Neural progenitor cell (in vitro differentiated cells): Measurements from ENCODE around the gene TMEM198. TPM values are rescaled to one million over a fixed set of nuclear protein-coding genes. Genes with fewer than 3 reads are reported as not detected.
A peak's percentile ranks its signal among the peaks of the same experiment; 100 is the strongest.

Source experiments
- DNase-seq: peaks from one replicate; pipeline ENCODE4 v3.0.0-alpha.2; 2016; ENCODE audit warnings: low spot score
- H2AFZ ChIP-seq: fragments of 200-600 bp; sonication (generic); replicated peaks from 2 replicates; pipeline ENCODE4 v1.6.1; 2016; ENCODE audit warnings: antibody characterized with exemption
- H3F3A ChIP-seq: fragments of 200-600 bp; sonication (generic); 2 replicates; pipeline ENCODE4 v1.6.1; 2016; ENCODE audit warnings: antibody characterized with exemption, low read depth
- H3K27ac ChIP-seq: fragments of 200-600 bp; sonication (generic); 2 replicates; pipeline ENCODE4 v1.5.1; 2016; ENCODE audit warnings: mild to moderate bottlenecking
- H3K27me3 ChIP-seq: fragments of 200-600 bp; sonication (generic); 2 replicates; pipeline ENCODE4 v1.6.1; 2016; ENCODE audit warnings: mild to moderate bottlenecking, moderate library complexity
- H3K36me3 ChIP-seq: fragments of 200-600 bp; sonication (generic); 2 replicates; pipeline ENCODE4 v1.5.1; 2016
- H3K4me1 ChIP-seq: fragments of 200-600 bp; sonication (generic); 2 replicates; pipeline ENCODE4 v1.6.1; 2016; ENCODE audit warnings: mixed run types
- H3K4me2 ChIP-seq: fragments of 200-600 bp; sonication (generic); 2 replicates; pipeline ENCODE4 v1.6.1; 2016
- H3K4me3 ChIP-seq: fragments of 200-600 bp; sonication (generic); 2 replicates; pipeline ENCODE4 v1.5.1; 2016
- H3K79me2 ChIP-seq: fragments of 200-600 bp; sonication (generic); 2 replicates; pipeline ENCODE4 v1.6.1; 2016; ENCODE audit warnings: low read depth
- H3K9ac ChIP-seq: fragments of 200-600 bp; sonication (generic); 2 replicates; pipeline ENCODE4 v1.6.1; 2016
- H3K9me3 ChIP-seq: fragments of 200-600 bp; sonication (generic); 2 replicates; pipeline ENCODE4 v1.5.1; 2016; ENCODE audit warnings: low read depth
- H4K20me1 ChIP-seq: fragments of 200-600 bp; sonication (generic); 2 replicates; pipeline ENCODE4 v1.6.1; 2016; ENCODE audit warnings: low read depth
- H3K27ac Mint-ChIP-seq: 3 replicates; pipeline ENCODE4 v1.8.0; 2021; ENCODE audit warnings: mixed read lengths
- H3K27me3 Mint-ChIP-seq: 2 replicates; pipeline ENCODE4 v1.8.0; 2022; ENCODE audit warnings: low read depth, mild to moderate bottlenecking, inconsistent platforms, moderate library complexity, mixed read lengths; ENCODE audit not compliant: insufficient read depth
- H3K36me3 Mint-ChIP-seq: 3 replicates; pipeline ENCODE4 v1.8.0; 2021; ENCODE audit warnings: mixed read lengths
- H3K4me1 Mint-ChIP-seq: 3 replicates; pipeline ENCODE4 v1.8.0; 2021; ENCODE audit warnings: mixed read lengths
- H3K4me3 Mint-ChIP-seq: 3 replicates; pipeline ENCODE4 v1.8.0; 2021; ENCODE audit warnings: mild to moderate bottlenecking, moderate library complexity, mixed read lengths
- H3K9me3 Mint-ChIP-seq: 3 replicates; pipeline ENCODE4 v1.8.0; 2020; ENCODE audit warnings: mixed read lengths
- EZH2 ChIP-seq: fragments of 200-600 bp; sonication (generic); IDR thresholded peaks from 2 replicates; pipeline ENCODE4 v1.6.1; 2017; ENCODE audit warnings: antibody characterized with exemption, mild to moderate bottlenecking, moderate library complexity
- EZH2phosphoT487 ChIP-seq: fragments of 200-600 bp; sonication (generic); IDR thresholded peaks from 2 replicates; pipeline ENCODE4 v1.6.1; 2017; ENCODE audit warnings: antibody characterized with exemption
- total RNA-seq: library from RNA; depleted of rRNA; stranded (reverse); fragments of >200 nt; gene quantifications from 2 replicates; pipeline ENCODE4 v1.2.3, GENCODE V29; 2015; ENCODE audit warnings: low replicate concordance
- TF ChIP-seq, protein P1 (sequence below): fragments of 200-600 bp; sonication (generic); IDR thresholded peaks from 2 replicates; pipeline ENCODE4 v1.5.1; 2017; ENCODE audit warnings: antibody characterized with exemption, mild to moderate bottlenecking

The TMEM198 gene
- total RNA-seq, 1 donor from 2014 or later, result 0.79 TPM

DNA sequence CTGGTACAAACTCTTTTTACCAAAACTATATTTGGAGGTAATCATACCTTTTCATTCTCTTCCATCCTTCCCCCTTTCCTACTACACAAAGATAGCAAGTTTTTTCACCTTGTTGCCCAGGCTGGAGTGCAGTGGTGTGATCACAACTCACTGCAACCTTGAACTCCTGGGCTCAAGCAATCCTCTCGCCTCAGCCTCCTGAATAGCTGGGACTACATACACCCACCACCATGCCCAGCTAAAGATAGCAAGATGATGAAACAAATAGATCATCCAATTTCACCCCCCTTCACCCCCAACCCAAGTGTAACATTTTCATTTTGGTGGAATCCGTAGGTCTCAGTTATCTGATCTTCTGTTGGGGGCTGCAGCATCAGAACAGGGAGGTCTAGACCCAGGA, 49.3 kb downstream of the TMEM198 start:
- peaks cover 8% of the 10 kb centered on the region for H3K27me3 Mint-ChIP-seq
- no peaks in the 10 kb centered on the region for H3K9me3 Mint-ChIP-seq
- peak overlapping the region; percentile 29 for H3K27ac Mint-ChIP-seq
- no peak for DNase-seq
- H3K4me3 Mint-ChIP-seq, result no peak overlapping the region
- H3K4me1 Mint-ChIP-seq, result peaks cover 40% of the 10 kb centered on the region
- H3K36me3 Mint-ChIP-seq, result no peaks in the 10 kb centered on the region
- Histone ChIP-seq H3K36me3 (no peaks in the 10 kb centered on the region), H3K9ac (no peak overlapping the region), H4K20me1 (no peaks in the 10 kb centered on the region), H3K4me1 (peaks cover 6% of the 10 kb centered on the region), H3K4me3 (no peak overlapping the region), H3K27me3 (no peaks in the 10 kb centered on the region), H3K27ac (no peak overlapping the region), H3F3A (peaks cover 17% of the 10 kb centered on the region), H3K79me2 (no peaks in the 10 kb centered on the region), H2AFZ (no peak overlapping the region), H3K4me2 (no peak overlapping the region), H3K9me3 (no peaks in the 10 kb centered on the region)
- no peak for TF ChIP-seq EZH2

DNA sequence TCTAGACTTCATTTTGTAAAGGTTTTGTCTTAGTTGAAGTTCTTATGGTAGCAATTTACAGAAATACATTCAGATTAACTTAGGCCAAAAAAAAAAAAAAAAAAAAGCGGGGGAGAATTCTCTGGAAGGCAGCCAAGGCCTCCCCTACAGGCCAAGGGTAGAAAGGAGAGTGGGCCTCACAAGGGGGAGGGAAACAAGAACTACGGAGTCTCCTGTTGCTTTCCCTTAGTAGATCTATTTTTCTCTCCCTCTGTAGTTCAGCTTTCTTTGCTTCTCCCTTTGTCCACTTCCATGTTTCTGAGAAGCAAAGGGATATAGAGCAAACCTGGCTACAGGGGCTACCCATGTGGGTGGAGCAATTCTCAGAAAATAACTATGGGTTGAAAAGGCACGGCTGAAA, 51.4 kb downstream of the TMEM198 start:
- peaks cover 6% of the 10 kb centered on the region for H3K4me1 ChIP-seq
- DNase-seq, result no peak
- peaks cover 46% of the 10 kb centered on the region for H3K4me1 Mint-ChIP-seq

DNA sequence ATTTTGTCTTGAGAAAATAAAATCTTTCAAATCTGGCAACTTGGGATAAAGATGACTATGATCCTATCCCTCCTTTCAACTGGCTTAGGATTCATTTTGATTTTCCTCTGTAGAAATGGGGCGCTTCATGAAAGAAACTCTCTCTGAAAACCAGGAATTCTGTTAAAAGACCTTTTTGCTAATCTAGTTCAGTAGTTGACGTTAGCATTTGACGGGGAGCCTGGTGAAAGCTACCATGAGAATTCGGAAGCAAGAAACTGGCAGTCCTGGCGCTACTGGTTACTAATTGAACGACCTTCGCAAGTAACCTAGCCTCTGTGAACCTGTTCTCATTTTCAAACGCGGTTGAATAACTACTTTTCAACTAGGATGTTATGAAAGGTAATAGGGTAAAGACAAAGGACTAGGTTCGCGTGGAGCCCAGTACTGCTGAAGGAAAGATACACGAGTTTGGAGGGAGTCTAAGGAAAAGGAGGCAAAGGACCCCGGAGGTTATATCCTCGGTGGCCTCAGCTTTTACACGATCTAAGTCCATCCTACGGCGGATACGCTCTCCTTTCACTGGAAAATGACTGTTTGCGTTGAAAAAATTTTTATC, 53.2 kb downstream of the TMEM198 start:
- peak overlapping the region; percentile 97 for H3K27ac Mint-ChIP-seq
- Histone ChIP-seq H2AFZ (no peak overlapping the region), H3F3A (peaks cover 27% of the 10 kb centered on the region), H3K4me1 (peaks cover 6% of the 10 kb centered on the region), H3K79me2 (no peaks in the 10 kb centered on the region), H4K20me1 (no peaks in the 10 kb centered on the region), H3K9me3 (no peaks in the 10 kb centered on the region), H3K36me3 (no peaks in the 10 kb centered on the region), H3K4me3 (peak overlapping the region; percentile 66), H3K9ac (peak overlapping the region; percentile 57), H3K27me3 (no peaks in the 10 kb centered on the region), H3K27ac (peak overlapping the region; percentile 54), H3K4me2 (peak overlapping the region; percentile 84)
- H3K9me3 Mint-ChIP-seq, result no peaks in the 10 kb centered on the region
- peaks cover 41% of the 10 kb centered on the region for H3K4me1 Mint-ChIP-seq
- peaks cover 6% of the 10 kb centered on the region for H3K27me3 Mint-ChIP-seq
- H3K36me3 Mint-ChIP-seq, result peaks cover 3% of the 10 kb centered on the region
- DNase-seq, result no peak
- TF ChIP-seq EZH2phosphoT487, result no peak
- TF ChIP-seq, protein P1, sequence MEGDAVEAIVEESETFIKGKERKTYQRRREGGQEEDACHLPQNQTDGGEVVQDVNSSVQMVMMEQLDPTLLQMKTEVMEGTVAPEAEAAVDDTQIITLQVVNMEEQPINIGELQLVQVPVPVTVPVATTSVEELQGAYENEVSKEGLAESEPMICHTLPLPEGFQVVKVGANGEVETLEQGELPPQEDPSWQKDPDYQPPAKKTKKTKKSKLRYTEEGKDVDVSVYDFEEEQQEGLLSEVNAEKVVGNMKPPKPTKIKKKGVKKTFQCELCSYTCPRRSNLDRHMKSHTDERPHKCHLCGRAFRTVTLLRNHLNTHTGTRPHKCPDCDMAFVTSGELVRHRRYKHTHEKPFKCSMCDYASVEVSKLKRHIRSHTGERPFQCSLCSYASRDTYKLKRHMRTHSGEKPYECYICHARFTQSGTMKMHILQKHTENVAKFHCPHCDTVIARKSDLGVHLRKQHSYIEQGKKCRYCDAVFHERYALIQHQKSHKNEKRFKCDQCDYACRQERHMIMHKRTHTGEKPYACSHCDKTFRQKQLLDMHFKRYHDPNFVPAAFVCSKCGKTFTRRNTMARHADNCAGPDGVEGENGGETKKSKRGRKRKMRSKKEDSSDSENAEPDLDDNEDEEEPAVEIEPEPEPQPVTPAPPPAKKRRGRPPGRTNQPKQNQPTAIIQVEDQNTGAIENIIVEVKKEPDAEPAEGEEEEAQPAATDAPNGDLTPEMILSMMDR, result no peak
- no peak for TF ChIP-seq EZH2
- H3K4me3 Mint-ChIP-seq, result peak overlapping the region; percentile 96

More for the DNA sequence above, 51.4 kb downstream of the TMEM198 start:
- Histone ChIP-seq H3K9ac (no peak overlapping the region), H2AFZ (no peak overlapping the region), H3K4me3 (no peak overlapping the region), H3K27ac (no peak overlapping the region), H3F3A (peaks cover 27% of the 10 kb centered on the region), H3K27me3 (no peaks in the 10 kb centered on the region), H3K9me3 (no peaks in the 10 kb centered on the region), H4K20me1 (no peaks in the 10 kb centered on the region), H3K36me3 (no peaks in the 10 kb centered on the region), H3K79me2 (no peaks in the 10 kb centered on the region), H3K4me2 (no peak overlapping the region)
- peaks cover 6% of the 10 kb centered on the region for H3K27me3 Mint-ChIP-seq
- H3K27ac Mint-ChIP-seq, result peak overlapping the region; percentile 67
- H3K4me3 Mint-ChIP-seq, result peak overlapping the region; percentile 61
- no peaks in the 10 kb centered on the region for H3K36me3 Mint-ChIP-seq
- no peaks in the 10 kb centered on the region for H3K9me3 Mint-ChIP-seq
- TF ChIP-seq, protein P1, result no peak
- TF ChIP-seq EZH2 (no peak), EZH2phosphoT487 (no peak)

DNA sequence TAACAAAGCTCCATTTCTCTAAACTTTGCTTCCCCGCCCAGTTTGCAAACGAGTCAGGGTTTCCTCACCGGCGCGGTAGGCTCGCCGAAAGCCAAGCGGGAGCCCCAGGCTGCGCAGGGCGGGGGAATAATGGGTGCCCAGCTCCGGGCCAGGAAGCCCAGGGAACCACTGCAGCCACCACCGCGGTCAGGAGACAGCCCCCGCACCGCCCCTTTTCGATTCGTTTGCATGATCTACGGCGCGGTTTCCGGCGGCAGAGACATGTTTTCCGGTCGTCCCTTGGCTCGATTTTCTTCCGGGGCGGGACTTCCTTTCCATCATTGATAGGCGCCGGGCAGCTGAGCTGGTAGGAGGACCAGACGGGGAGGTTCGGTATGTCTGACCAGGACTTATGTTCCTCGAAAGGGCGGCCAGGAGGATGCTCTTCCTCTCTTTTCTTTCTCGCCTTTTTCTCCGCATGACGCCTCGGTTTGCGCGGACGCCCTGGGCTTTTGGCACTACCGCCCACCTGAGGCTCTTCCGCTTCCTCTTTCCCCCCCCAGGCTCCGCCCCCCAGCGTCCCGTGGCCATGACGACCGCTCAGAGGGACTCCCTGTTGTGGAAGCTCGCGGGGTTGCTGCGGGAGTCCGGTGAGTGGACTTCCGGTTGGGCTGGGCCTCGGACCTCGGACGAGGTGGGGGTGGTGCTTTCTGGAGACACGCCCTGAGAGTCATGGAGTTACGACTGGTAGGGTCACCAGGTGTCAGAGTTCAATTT, 53.9 kb downstream of the TMEM198 start, which contains the start of gene STK11IP:
Gene STK11IP (plus strand): TSS at position 306 of the 756 bp plus-strand sequence. CDS start 263 bp downstream, at position 569.
- Histone ChIP-seq H3K4me2 (peak within 1 kb of the TSS; percentile 84), H3K36me3 (no peaks in the 10 kb centered on the region), H3K9ac (peak within 1 kb of the TSS; percentile 57), H3K27me3 (no peaks in the 10 kb centered on the region), H3K4me3 (peak within 1 kb of the TSS; percentile 66), H2AFZ (peak within 1 kb of the TSS; percentile 89), H3K79me2 (no peaks in the 10 kb centered on the region), H3K27ac (peak within 1 kb of the TSS; percentile 54), H4K20me1 (no peaks in the 10 kb centered on the region), H3K4me1 (peaks cover 6% of the 10 kb centered on the region), H3K9me3 (no peaks in the 10 kb centered on the region), H3F3A (peaks cover 27% of the 10 kb centered on the region)
- Mint-ChIP-seq H3K9me3 (no peaks in the 10 kb centered on the region), H3K36me3 (peaks cover 6% of the 10 kb centered on the region), H3K4me1 (peaks cover 35% of the 10 kb centered on the region), H3K4me3 (peak within 1 kb of the TSS; percentile 96), H3K27ac (peak within 1 kb of the TSS; percentile 97), H3K27me3 (peaks cover 6% of the 10 kb centered on the region)
- DNase-seq, result peak; percentile 97
- TF ChIP-seq EZH2 (peak; percentile 41), EZH2phosphoT487 (no peak)
- TF ChIP-seq, protein P1, result no peak
